Right lobe of liver (tissue), 4 donors: ENCODE measurements around the gene ABLIM3.

Experiments
- POLR2A ChIP-seq: fragments of 450-650 bp; IDR thresholded peaks from one replicate; pipeline ENCODE4 v1.6.1; 2017; ENCODE audit warnings: antibody characterized with exemption, mild to moderate bottlenecking
- TF ChIP-seq, protein P1 (sequence below), 4 donors: fragments of 200-600 bp in 3 of 4; fragments of 450-650 bp in 1 of 4; IDR thresholded peaks; one replicate each; pipeline versions ENCODE4 v1.5.1 to v1.8.0; 2016 to 2022; ENCODE audit warnings: antibody characterized with exemption in 4 of 4, mild to moderate bottlenecking in 2 of 4
- donor health status: DM: no; HTN: no; CAD: no.
- donor health status: DM: no; HTN: no; CAD: no.
- donor health status: DM: no; HTN: yes; CAD: no.

DNA sequence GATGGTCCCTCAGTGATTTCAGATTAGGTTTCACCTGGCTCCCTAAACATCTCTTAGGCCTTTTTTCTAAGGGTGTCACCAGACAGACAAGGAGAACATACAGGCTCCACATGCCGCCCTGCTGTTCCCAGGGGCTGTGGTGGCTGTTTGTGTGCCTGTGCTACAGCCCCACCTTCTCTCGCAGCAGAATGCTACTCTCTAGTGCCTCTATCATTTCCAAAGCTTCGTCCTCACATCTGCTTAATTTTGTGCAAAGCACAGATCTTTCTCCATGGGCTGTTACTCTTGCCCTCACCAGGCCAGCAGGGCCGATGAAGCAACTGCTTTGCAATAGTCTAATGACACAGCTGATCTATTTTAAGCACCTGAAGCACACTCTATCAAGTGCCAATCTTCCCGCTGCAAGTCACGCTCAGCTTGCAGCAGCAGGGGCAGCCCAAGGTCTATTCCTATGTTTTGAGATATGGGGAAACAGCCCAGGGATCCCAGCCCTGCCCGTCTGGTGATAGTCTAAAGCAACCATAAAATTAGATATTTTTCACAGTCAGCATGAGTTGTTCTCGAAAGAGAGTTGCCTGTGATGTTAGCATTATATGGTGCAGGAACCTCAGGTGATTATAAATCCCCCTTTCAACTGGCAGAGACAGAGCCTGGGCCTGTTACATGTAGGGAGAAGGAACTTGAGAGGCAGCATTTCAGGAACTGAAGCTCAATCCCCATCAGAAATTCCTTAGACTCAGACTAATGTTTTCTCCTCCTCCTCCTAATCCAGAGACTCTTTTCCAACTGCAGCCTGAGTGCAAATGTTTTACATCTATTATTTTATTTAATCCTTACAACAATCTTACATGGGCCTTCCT is 12.7 kb downstream of the ABLIM3 start:
- TF ChIP-seq, protein P1, sequence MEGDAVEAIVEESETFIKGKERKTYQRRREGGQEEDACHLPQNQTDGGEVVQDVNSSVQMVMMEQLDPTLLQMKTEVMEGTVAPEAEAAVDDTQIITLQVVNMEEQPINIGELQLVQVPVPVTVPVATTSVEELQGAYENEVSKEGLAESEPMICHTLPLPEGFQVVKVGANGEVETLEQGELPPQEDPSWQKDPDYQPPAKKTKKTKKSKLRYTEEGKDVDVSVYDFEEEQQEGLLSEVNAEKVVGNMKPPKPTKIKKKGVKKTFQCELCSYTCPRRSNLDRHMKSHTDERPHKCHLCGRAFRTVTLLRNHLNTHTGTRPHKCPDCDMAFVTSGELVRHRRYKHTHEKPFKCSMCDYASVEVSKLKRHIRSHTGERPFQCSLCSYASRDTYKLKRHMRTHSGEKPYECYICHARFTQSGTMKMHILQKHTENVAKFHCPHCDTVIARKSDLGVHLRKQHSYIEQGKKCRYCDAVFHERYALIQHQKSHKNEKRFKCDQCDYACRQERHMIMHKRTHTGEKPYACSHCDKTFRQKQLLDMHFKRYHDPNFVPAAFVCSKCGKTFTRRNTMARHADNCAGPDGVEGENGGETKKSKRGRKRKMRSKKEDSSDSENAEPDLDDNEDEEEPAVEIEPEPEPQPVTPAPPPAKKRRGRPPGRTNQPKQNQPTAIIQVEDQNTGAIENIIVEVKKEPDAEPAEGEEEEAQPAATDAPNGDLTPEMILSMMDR (IDR thresholded peaks at IDR 0.05), result peak in 1 of 4 donors; percentile 5
- TF ChIP-seq POLR2A, result peak; percentile 81
